ENCODE results near the gene SH3YL1. TPM values are rescaled to one million over a fixed set of nuclear protein-coding genes. Genes with fewer than 3 reads are reported as not detected.

The SH3YL1 gene
- polyA plus RNA-seq, 1 donor (not counting 4 experiments of a cell fraction or from before 2014, with no cell fraction given): 41.8 TPM

- no peaks in the 10 kb centered on the region for H3K9me1 ChIP-seq (ENCODE audit: control insufficient read depth, extremely low read depth, insufficient read depth, low read length)
- H3K4me2 ChIP-seq (ENCODE audit: control insufficient read depth, extremely low read depth, insufficient read depth, low read depth, low read length): no peak overlapping the region
- H2AFZ ChIP-seq (ENCODE audit: control insufficient read depth, low read length): no peak overlapping the region
- H3K9me3 ChIP-seq (ENCODE audit: control insufficient read depth, low read depth, low read length): no peaks in the 10 kb centered on the region
- no peak overlapping the region for H3K4me3 ChIP-seq (ENCODE audit: control insufficient read depth in 2 of 3, extremely low read depth in 1 of 3, insufficient read depth in 2 of 3, low read depth in 1 of 3, low read length in 3 of 3)
- no peaks in the 10 kb centered on the region for H3K4me1 ChIP-seq (ENCODE audit: control insufficient read depth, extremely low read depth, insufficient read depth, low read length)
- DNase-seq (ENCODE audit: low read depth, low spot score) (no peak), FAIRE-seq (no peak)
- H3K36me3 ChIP-seq (ENCODE audit: control insufficient read depth in 2 of 2, extremely low read depth in 1 of 2, insufficient read depth in 2 of 2, low read length in 2 of 2): no peaks in the 10 kb centered on the region
- no peak overlapping the region for H3K27ac ChIP-seq (ENCODE audit: control insufficient read depth, insufficient read depth, low read length)
- H4K20me1 ChIP-seq (ENCODE audit: control insufficient read depth, extremely low read depth, insufficient read depth, low read length): no peaks in the 10 kb centered on the region
- TF ChIP-seq, protein P1, sequence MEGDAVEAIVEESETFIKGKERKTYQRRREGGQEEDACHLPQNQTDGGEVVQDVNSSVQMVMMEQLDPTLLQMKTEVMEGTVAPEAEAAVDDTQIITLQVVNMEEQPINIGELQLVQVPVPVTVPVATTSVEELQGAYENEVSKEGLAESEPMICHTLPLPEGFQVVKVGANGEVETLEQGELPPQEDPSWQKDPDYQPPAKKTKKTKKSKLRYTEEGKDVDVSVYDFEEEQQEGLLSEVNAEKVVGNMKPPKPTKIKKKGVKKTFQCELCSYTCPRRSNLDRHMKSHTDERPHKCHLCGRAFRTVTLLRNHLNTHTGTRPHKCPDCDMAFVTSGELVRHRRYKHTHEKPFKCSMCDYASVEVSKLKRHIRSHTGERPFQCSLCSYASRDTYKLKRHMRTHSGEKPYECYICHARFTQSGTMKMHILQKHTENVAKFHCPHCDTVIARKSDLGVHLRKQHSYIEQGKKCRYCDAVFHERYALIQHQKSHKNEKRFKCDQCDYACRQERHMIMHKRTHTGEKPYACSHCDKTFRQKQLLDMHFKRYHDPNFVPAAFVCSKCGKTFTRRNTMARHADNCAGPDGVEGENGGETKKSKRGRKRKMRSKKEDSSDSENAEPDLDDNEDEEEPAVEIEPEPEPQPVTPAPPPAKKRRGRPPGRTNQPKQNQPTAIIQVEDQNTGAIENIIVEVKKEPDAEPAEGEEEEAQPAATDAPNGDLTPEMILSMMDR (optimal IDR thresholded peaks at IDR 0.05 in 1 of 3, IDR thresholded peaks at IDR 0.05 in 1 of 3, conservative IDR thresholded peaks at IDR 0.05 in 1 of 3; ENCODE audit: extremely low read depth in 1 of 3, insufficient read depth in 2 of 3, low read length in 3 of 3): no peak
- no peak for TF ChIP-seq EZH2 (IDR thresholded peaks at IDR 0.05; ENCODE audit: low read length)
- H3K27me3 ChIP-seq (ENCODE audit: control insufficient read depth, extremely low read depth, insufficient read depth, low read length): no peaks in the 10 kb centered on the region
- H3K79me2 ChIP-seq (ENCODE audit: control insufficient read depth, insufficient read depth, low read length): no peaks in the 10 kb centered on the region
- dilution Hi-C loops (cut with MboI; ENCODE audit: extremely low pct_ligation_motif_present, low sequenced_read_pairs): no loop called here
- no peak overlapping the region for H3K9ac ChIP-seq (ENCODE audit: control insufficient read depth, extremely low read depth, insufficient read depth, low read length)
Observed at GRCh38 chr2:309954-310510, 46.2 kb upstream of the SH3YL1 start.

GRCh38 chr2:309148-309953, 45.5 kb upstream of the SH3YL1 start:
- H3K9ac ChIP-seq (ENCODE audit: control insufficient read depth, extremely low read depth, insufficient read depth, low read length): no peak overlapping the region
- no peak overlapping the region for H2AFZ ChIP-seq (ENCODE audit: control insufficient read depth, low read length)
- H3K27ac ChIP-seq (ENCODE audit: control insufficient read depth, insufficient read depth, low read length): no peak overlapping the region
- dilution Hi-C loops (cut with MboI; ENCODE audit: extremely low pct_ligation_motif_present, low sequenced_read_pairs): no loop called here
- no peak overlapping the region for H3K4me3 ChIP-seq (ENCODE audit: control insufficient read depth in 2 of 3, extremely low read depth in 1 of 3, insufficient read depth in 2 of 3, low read depth in 1 of 3, low read length in 3 of 3)
- no peaks in the 10 kb centered on the region for H4K20me1 ChIP-seq (ENCODE audit: control insufficient read depth, extremely low read depth, insufficient read depth, low read length)
- H3K4me2 ChIP-seq (ENCODE audit: control insufficient read depth, extremely low read depth, insufficient read depth, low read depth, low read length): no peak overlapping the region
- no peak for TF ChIP-seq EZH2 (IDR thresholded peaks at IDR 0.05; ENCODE audit: low read length)
- H3K79me2 ChIP-seq (ENCODE audit: control insufficient read depth, insufficient read depth, low read length): no peaks in the 10 kb centered on the region
- no peaks in the 10 kb centered on the region for H3K9me1 ChIP-seq (ENCODE audit: control insufficient read depth, extremely low read depth, insufficient read depth, low read length)
- DNase-seq (ENCODE audit: low read depth, low spot score) (no peak), FAIRE-seq (no peak)
- H3K9me3 ChIP-seq (ENCODE audit: control insufficient read depth, low read depth, low read length): no peaks in the 10 kb centered on the region
- no peaks in the 10 kb centered on the region for H3K36me3 ChIP-seq (ENCODE audit: control insufficient read depth in 2 of 2, extremely low read depth in 1 of 2, insufficient read depth in 2 of 2, low read length in 2 of 2)
- H3K4me1 ChIP-seq (ENCODE audit: control insufficient read depth, extremely low read depth, insufficient read depth, low read length): no peaks in the 10 kb centered on the region
- no peaks in the 10 kb centered on the region for H3K27me3 ChIP-seq (ENCODE audit: control insufficient read depth, extremely low read depth, insufficient read depth, low read length)
